Erythroblast (primary cell): ENCODE measurements around the gene DIPK1B.

ENCODE experiments used
- DNase-seq, 2 experiments: peaks; one replicate each; lab custom pipeline; 2025; lab: John Stamatoyannopoulos, UW
- GATA1 ChIP-seq: IDR thresholded peaks from 2 replicates; pipeline ENCODE4 v1.6.1; 2011; ENCODE audit warnings: low read depth, mild to moderate bottlenecking, control low read depth, low read length, moderate library complexity
- POLR2A ChIP-seq: IDR thresholded peaks from 2 replicates; pipeline ENCODE4 v1.6.1; 2011; ENCODE audit warnings: mild to moderate bottlenecking, low read length

Gene DIPK1B

DNA sequence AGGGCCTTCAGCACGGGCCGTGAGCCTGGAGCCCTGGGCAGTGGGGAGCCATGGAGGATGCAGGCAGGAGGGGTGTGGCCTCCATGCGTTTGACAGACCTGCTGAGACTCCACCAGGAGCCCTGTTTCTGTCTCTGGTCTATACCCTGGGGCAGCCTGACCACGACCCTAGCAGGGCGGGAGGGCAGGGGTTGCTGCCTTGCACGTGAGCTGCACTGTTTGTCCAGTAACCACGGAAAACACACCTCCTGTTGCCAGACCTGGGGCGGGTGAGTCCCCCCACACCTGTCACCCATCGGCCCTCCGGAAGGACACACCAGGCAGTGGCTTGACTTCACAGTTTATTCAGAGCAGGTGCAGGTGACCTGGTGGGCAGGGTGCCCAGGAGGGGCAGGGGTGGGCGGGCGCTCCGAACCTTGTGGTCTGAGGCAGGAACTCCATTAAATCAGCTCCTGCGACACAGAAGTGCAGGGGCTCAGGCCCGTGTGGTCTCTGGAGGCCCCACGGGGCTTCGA, 41.7 kb downstream of the DIPK1B start:
- DNase-seq = no peak
- no peak for TF ChIP-seq POLR2A
- no peak for TF ChIP-seq GATA1

GRCh38 chr9:136754626-136755301, 42.4 kb downstream of the DIPK1B start:
- DNase-seq = no peak
- TF ChIP-seq POLR2A = no peak
- TF ChIP-seq GATA1 = no peak

DNA sequence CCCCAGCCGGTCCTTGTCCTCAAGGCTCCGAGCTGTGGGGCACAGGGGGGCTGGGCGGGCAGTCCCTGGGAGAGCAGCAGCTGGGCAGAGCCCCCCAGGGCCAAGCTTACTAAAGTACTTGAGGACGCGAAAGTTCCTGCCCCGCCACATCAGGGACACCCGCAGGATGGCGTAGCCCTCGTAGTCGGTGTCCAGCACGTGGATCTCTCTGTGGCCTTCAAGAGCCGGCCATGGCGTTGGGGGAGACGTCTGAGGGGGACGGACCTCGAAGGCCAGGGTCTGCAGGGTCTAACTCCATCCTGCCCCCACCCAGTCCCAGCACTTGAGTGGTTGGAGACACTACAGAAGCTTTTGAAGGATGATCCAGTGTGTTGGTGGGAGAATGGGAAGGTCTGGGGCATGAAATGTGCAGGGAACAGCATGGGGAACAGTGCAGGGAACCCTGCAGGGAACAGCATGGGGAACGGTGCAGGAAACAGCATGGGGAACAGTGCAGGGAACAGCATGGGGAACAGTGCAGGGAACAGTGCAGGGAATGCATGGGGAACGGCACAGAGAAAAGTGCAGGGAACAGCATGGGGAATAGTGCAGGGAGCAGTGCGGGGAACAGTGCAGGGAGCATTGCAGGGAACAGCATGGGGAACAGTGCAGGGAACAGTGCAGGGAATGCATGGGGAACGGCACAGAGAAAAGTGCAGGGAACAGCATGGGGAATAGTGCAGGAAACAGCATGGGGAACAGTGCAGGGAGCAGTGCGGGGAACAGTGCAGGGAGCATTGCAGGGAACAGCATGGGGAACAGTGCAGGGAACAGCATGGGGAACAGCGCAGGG, 43.1 kb downstream of the DIPK1B start:
- DNase-seq = peak in 1 of 2 experiments; percentile 34

DNA sequence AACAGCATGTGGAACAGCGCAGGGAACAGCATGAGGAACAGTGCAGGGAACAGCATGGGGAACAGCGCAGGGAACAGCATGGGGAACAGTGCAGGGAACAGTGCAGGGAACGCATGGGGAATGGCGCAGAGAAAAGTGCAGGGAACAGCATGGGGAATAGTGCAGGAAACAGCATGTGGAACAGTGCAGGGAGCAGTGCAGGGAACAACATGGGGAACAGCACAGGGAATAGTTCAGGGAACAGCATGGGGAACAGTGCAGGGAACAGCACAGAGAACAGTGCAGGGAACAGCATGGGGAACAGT, 43.7 kb downstream of the DIPK1B start:
- DNase-seq = peak; percentile 23 to 51
- TF ChIP-seq GATA1 (no peak), POLR2A (no peak)

GRCh38 chr9:136756836-136757235, 44.5 kb downstream of the DIPK1B start:
- no peak for DNase-seq
- TF ChIP-seq GATA1 (no peak), POLR2A (no peak)

- TF ChIP-seq POLR2A = no peak
- no peak for TF ChIP-seq GATA1
- no peak for DNase-seq
Observed at GRCh38 chr9:136757328-136757727, 45.0 kb downstream of the DIPK1B start.

DNA sequence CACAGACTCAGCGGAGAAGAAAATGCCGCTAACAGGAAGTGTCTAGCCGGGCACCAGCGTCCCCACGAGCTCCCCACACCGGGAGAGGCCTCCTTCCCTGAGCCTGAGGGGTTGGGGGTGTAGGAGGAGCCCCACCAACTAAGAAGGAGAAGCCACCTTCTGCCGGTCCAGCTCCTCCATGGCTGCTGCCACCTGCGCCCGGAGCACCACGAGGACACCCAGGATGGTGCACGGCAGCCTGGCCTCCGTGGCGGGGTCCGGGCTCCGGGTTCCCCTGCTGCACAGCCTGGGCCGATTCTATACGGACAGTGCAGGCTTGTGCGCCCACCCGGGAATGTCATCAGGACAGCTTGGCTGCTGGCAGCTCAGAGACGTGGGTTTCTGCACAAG, 45.4 kb downstream of the DIPK1B start:
- no peak for DNase-seq
- TF ChIP-seq POLR2A (no peak), GATA1 (no peak)

GRCh38 chr9:136759001-136759400, 46.6 kb downstream of the DIPK1B start:
- TF ChIP-seq POLR2A (no peak), GATA1 (no peak)
- DNase-seq = no peak

- TF ChIP-seq POLR2A = no peak
- no peak for DNase-seq
Observed at GRCh38 chr9:136759436-136760325, 47.3 kb downstream of the DIPK1B start.

DNA sequence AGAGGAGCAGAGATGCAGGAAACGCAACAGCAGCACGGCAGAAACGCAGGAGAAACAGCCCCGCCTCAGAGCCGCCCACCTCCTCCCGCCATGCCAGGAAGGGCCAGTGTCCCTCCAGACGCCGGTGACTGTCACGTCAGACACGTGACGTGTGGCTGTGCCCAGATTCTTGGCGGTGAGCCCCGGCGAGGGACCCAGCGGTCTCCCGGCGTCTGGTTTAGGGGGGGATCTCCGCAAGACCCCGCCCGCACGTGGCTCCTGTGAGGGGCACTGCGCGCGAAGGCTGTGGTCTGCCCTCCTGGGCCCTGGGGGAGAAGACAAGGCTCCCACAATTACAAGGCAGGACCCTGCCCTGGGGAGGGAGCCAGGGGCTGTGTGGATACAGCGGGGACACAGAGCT, 48.1 kb downstream of the DIPK1B start:
- TF ChIP-seq GATA1 (no peak), POLR2A (no peak)
- DNase-seq = no peak

GRCh38 chr9:136760834-136761544, 48.6 kb downstream of the DIPK1B start:
- DNase-seq = peak; percentile 54 to 59

GRCh38 chr9:136761545-136761981, 49.2 kb downstream of the DIPK1B start:
- no peak for DNase-seq
- no peak for TF ChIP-seq GATA1
- TF ChIP-seq POLR2A = no peak

DNA sequence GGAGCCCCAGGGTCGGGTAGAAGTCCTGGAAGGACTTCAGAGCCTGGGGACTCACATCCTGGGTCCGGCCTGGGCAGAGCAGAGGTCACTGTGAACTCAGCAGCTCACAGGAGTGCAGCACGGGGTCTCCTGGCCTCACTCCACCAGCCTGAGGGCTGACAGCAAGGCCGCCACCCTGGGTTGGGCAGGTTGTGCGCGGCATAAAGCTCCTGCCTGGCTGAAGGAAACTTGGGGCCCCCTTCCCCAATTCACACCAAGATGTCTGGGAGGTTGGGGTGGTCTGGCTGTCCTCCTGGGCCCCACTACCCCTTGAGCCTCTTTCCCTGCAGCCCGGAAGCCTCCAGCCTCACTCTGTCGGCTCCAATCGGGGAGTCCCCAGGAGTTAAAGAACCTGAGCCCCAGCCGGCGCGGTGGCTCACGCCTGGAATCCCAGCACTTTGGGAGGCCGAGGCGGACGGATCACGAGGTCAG, 49.9 kb downstream of the DIPK1B start:
- no peak for DNase-seq
- TF ChIP-seq POLR2A (no peak), GATA1 (no peak)
